Lower lobe of right lung (tissue), 2 donors: ENCODE results near the gene DOCK1. TPM values are rescaled to one million over a fixed set of nuclear protein-coding genes. Genes with fewer than 3 reads are reported as not detected.

Experiments
- ATAC-seq, 2 donors: fragments of 200-7000 bp; cut with Tn5 transposase; one replicate each; pipeline ENCODE4 v1.9.1; 2020 to 2022; ENCODE audit warnings: mild to moderate bottlenecking in 2 of 2, moderate library complexity in 2 of 2
- DNase-seq: peaks from one replicate; pipeline ENCODE4 v3.0.0-alpha.2; 2020
- H3K27ac ChIP-seq: fragments of 200-600 bp; one replicate; pipeline ENCODE4 v1.8.0; 2022
- H3K27me3 ChIP-seq: fragments of 200-600 bp; one replicate; pipeline ENCODE4 v1.8.0; 2022; ENCODE audit warnings: low read depth
- H3K36me3 ChIP-seq: fragments of 200-600 bp; one replicate; pipeline ENCODE4 v1.8.0; 2022; ENCODE audit warnings: mild to moderate bottlenecking
- H3K4me1 ChIP-seq: fragments of 200-600 bp; one replicate; pipeline ENCODE4 v1.8.0; 2022
- H3K4me3 ChIP-seq: fragments of 200-600 bp; one replicate; pipeline ENCODE4 v1.8.0; 2022; ENCODE audit warnings: mild to moderate bottlenecking
- H3K9me3 ChIP-seq: fragments of 200-600 bp; one replicate; pipeline ENCODE4 v1.8.0; 2022
- CTCF ChIP-seq: fragments of 200-600 bp; IDR thresholded peaks from one replicate; pipeline ENCODE4 v1.8.0; 2022; ENCODE audit warnings: antibody characterized with exemption, mild to moderate bottlenecking
- intact Hi-C: fragments of 100-400 bp; cut with DNase I; formaldehyde crosslinking; loops from one replicate; pipeline ENCODE4 v1.11.0; 2022
- total RNA-seq: library from RNA; stranded (reverse); fragmentation: NEBNext Ultra II Directional; extraction: Animal tissue kit (Norgen Biotek cat#: 25700); gene quantifications from one replicate; pipeline ENCODE4 v1.2.1, GENCODE V29; 2021
- donor health status: DM: no; HTN: yes; CAD: no; lungs with severe emphysema.

The DOCK1 gene
- total RNA-seq, 1 donor from 2014 or later: 44.8 TPM

GRCh38 chr10:127119936-127120335 lies 214.7 kb downstream of the DOCK1 start:
- DNase-seq (no peak), ATAC-seq (no peak)
- Histone ChIP-seq H3K36me3 (peaks cover 20% of the 10 kb centered on the region), H3K9me3 (no peaks in the 10 kb centered on the region), H3K4me1 (no peaks in the 10 kb centered on the region), H3K27me3 (no peaks in the 10 kb centered on the region), H3K27ac (no peak overlapping the region), H3K4me3 (no peak overlapping the region)
- intact Hi-C loops: no loop called here
- no peak for TF ChIP-seq CTCF

- H3K4me3 ChIP-seq: no peak overlapping the region
- no peaks in the 10 kb centered on the region for H3K27me3 ChIP-seq
- TF ChIP-seq CTCF: no peak
- ATAC-seq (no peak), DNase-seq (no peak)
- H3K27ac ChIP-seq: no peak overlapping the region
- H3K9me3 ChIP-seq: no peaks in the 10 kb centered on the region
- H3K4me1 ChIP-seq: no peaks in the 10 kb centered on the region
- H3K36me3 ChIP-seq: peaks cover 39% of the 10 kb centered on the region
- intact Hi-C loops: no loop called here
Observed at GRCh38 chr10:127122831-127123230, 217.6 kb downstream of the DOCK1 start.

- Histone ChIP-seq H3K36me3 (peaks cover 40% of the 10 kb centered on the region), H3K9me3 (no peaks in the 10 kb centered on the region), H3K27me3 (no peaks in the 10 kb centered on the region), H3K27ac (no peak overlapping the region), H3K4me3 (no peak overlapping the region), H3K4me1 (no peaks in the 10 kb centered on the region)
- TF ChIP-seq CTCF: no peak
- intact Hi-C loops: no loop called here
- ATAC-seq (no peak), DNase-seq (no peak)
Observed at GRCh38 chr10:127123626-127124025, 218.4 kb downstream of the DOCK1 start.

- no peak for TF ChIP-seq CTCF
- Histone ChIP-seq H3K4me1 (no peaks in the 10 kb centered on the region), H3K27me3 (no peaks in the 10 kb centered on the region), H3K27ac (no peak overlapping the region), H3K36me3 (peaks cover 47% of the 10 kb centered on the region), H3K9me3 (no peaks in the 10 kb centered on the region), H3K4me3 (no peak overlapping the region)
- intact Hi-C loops: no loop called here
- ATAC-seq (no peak), DNase-seq (no peak)
Observed at GRCh38 chr10:127125331-127125730, 220.1 kb downstream of the DOCK1 start.

- ATAC-seq (no peak), DNase-seq (no peak)
- Histone ChIP-seq H3K36me3 (peaks cover 50% of the 10 kb centered on the region), H3K9me3 (no peaks in the 10 kb centered on the region), H3K27ac (no peak overlapping the region), H3K4me1 (no peaks in the 10 kb centered on the region), H3K27me3 (no peaks in the 10 kb centered on the region), H3K4me3 (no peak overlapping the region)
- TF ChIP-seq CTCF: no peak
- intact Hi-C loops: no loop called here
Observed at GRCh38 chr10:127127822-127128221, 222.6 kb downstream of the DOCK1 start.

GRCh38 chr10:127129104-127129503 lies 223.9 kb downstream of the DOCK1 start:
- intact Hi-C loops: no loop called here
- H3K27ac ChIP-seq: no peak overlapping the region
- no peaks in the 10 kb centered on the region for H3K4me1 ChIP-seq
- DNase-seq (no peak), ATAC-seq (no peak)
- no peak for TF ChIP-seq CTCF
- H3K27me3 ChIP-seq: no peaks in the 10 kb centered on the region
- H3K9me3 ChIP-seq: no peaks in the 10 kb centered on the region
- H3K4me3 ChIP-seq: no peak overlapping the region
- peaks cover 50% of the 10 kb centered on the region for H3K36me3 ChIP-seq
